Stimulated activated CD4-positive, alpha-beta T cell treated with anti-CD3 and anti-CD28 coated beads, Interleukin-15, amount 100 ng/mL, for 48 hours (primary cell): ENCODE data around the gene KRTAP5-2.
"Not testable (repeated sequence)": the region's sequence is repeated elsewhere in the genome, so short reads cannot be mapped to it uniquely, and the experiment has no call there.

Experiments used
- DNase-seq, 2 donors: peaks; one replicate each; pipeline ENCODE4 v3.0.0-alpha.2; 2020; ENCODE audit warnings: low read depth in 2 of 2

The KRTAP5-2 gene, protein sequence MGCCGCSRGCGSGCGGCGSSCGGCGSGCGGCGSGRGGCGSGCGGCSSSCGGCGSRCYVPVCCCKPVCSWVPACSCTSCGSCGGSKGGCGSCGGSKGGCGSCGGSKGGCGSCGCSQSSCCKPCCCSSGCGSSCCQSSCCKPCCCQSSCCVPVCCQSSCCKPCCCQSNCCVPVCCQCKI

DNA sequence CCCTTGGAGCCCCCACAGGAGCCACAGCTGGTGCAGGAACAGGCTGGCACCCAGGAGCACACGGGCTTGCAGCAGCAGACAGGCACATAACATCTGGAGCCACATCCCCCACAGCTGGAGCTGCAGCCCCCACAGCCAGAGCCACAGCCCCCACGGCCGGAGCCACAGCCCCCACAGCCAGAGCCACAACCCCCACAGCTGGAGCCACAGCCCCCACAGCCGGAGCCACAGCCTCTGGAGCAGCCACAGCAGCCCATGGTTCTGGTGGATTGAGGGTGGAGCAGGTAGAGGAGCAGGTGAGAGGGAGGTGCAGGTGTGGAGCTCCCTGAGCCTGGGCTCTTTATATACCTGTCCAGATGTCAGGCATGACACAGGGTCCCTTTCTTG lies at the start of gene KRTAP5-2:
Gene KRTAP5-2, minus strand, starts transcription at position 301 of the 387 bp plus-strand sequence. Its CDS starts 44 bp downstream, at position 257.
- no peak for DNase-seq

DNA sequence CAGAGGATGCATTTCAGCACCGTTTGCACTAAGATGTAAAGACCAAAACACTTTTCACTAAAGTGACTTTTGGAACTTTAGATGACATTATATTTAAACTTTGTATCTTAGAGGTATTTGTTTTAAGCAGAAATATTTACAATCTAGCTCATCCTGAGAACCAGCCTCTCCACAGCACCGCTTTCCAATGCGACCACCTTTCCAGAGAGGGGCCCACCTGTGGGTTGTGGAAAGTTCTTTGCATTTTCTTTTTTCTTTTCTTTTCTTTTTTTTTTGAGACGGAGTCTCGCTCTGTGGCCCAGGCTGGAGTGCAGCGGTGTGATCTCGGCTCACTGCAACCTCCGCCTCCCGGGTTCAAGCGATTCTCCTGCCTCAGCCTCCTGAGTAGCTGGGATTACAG lies 48.4 kb upstream of the KRTAP5-2 start:
- DNase-seq: not testable (repeated sequence)

DNA sequence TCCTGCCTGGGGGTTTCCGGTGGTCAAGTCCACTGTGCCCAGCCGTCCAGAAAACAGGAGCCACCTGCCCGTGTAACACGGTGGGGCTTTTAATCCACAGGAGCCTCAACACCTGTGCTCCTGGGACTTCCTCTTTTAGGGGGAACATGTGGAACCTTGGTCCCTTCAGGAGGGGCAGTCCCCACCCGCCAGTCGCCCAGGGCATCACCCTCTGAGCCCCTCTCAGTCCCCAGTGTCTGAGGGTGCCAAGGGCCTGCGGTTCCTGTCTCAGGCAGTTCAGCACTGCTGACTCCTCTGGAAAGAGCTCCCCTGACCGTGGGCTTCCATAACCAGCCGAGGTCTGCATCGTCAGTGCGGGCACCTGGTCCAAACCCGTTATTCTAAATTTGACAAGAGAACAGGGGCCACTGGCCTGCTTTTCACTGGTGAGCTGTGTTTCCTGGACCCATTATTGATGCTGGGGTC lies 47.3 kb upstream of the KRTAP5-2 start:
- no peak for DNase-seq

DNA sequence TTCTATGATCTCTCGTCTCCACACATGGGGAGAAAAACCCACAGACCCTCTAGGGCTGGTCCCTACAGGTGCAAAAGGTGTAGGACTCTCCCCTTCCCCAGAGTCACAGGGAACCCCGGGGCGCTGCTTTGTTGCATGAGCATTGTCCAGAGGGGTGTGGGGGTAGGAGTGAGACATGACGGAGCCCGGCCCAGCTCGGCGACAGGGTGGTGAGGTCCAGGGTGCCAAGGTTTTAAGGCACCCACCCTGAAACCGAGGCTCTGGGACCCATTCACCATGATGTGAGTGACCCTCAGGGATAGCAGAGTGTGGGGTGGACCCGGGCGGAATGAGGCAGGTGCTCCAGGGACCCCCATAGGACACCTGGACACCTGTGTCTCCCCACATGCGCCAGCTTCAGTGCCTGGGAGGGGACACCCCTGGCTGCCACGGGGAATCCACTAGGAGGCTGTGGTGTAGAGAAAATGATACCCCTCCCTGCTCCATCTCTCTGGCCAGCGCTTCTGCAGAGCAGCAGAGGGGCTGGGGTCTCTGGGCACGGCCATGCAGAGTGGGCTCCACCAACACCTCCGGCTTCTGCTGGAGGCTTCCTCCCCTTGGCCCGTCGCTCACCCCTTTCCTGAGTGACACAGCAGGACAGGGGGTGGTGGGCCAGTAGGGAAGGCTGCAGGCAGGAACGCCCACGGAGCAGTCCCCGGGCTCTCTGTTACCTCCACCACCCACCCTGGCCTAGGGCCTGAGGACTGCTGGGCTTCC lies 46.7 kb upstream of the KRTAP5-2 start:
- no peak for DNase-seq

DNA sequence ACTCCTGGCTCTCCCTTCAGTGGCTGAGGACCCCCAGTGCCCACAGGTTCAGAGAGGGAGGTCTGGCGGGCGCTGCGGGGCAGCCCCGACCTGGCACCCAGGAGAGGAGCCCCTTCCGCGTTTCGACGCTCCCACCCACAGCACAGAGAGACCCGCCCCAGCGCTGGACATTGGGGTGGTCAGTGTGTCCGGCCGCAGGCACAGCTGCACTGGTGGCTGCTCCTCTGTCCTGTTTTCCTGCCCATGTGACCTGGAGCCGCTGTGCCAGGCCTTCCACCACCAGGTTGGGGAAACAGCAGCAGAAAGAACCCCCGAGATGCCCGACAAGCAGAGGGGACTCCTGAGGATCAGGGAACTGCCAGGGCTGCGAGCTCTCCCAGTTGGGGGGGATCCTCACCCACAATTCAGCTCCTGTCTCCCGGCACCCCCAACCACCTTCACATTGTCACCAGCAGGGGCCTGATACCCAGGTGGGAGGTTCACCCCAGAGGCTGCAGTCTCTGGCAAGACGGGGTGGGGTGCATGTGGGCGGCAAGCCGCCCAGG lies 45.1 kb upstream of the KRTAP5-2 start:
- no peak for DNase-seq

DNA sequence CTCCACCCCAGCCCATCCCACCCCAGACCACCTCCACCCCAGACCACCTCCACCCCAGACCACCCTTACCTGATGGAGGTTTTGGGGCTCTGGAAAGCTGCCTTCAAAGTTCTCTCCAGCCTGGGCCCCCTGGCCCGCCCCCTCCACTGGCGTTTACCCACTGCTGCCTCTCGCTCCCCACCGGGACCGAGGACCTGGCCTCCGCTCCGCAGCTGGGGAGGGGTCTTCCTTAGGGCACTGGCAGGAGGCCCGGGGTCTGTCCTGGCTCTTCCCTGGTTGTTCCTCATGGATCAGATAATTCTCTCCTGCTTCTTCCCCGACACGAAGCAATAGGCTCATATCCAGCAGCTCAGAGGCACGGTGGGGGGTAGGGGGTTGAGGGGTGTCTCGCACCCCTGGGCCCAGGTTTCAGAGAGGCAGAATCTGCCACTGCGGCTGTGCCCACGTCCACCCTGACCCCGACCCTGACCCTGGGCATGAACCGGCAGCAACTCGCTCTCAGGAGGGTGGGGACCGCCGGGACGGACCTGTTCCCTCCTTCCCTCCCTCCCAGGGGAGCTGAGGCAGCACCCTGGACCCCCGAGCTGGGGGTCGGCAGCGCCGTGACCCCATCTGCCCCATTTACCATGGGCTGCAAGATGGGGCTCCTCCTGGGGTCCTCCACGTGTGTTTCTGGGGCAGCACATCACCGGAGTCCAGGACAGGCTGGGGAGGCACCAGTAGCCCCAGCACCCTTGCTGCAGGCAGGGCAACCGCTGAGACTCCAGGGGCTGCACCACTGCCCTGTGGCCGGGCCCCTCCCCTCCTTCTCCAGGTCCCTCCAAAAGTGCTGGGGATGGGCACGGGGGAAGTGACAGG lies 44.4 kb upstream of the KRTAP5-2 start:
- DNase-seq: no peak

DNA sequence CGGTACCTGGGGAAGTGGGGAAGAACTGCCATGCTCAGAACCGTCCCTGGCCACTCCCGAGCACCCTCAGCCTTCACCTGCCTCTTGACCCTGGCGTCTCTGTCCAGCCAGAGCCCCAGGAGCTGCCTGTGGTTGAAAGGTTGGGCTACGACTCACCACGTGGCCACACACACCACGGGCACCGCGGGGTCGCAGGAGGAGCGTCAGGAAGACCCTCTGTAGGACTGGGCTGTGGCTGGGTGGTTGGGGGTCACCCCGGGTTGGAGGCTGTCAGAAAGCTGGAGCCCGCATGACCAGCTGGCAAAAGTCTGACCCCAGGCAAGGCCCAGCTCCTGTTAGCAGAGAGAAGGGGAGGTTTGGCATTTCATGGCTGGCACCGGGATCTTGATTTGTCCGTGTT lies 43.0 kb upstream of the KRTAP5-2 start:
- DNase-seq: no peak

DNA sequence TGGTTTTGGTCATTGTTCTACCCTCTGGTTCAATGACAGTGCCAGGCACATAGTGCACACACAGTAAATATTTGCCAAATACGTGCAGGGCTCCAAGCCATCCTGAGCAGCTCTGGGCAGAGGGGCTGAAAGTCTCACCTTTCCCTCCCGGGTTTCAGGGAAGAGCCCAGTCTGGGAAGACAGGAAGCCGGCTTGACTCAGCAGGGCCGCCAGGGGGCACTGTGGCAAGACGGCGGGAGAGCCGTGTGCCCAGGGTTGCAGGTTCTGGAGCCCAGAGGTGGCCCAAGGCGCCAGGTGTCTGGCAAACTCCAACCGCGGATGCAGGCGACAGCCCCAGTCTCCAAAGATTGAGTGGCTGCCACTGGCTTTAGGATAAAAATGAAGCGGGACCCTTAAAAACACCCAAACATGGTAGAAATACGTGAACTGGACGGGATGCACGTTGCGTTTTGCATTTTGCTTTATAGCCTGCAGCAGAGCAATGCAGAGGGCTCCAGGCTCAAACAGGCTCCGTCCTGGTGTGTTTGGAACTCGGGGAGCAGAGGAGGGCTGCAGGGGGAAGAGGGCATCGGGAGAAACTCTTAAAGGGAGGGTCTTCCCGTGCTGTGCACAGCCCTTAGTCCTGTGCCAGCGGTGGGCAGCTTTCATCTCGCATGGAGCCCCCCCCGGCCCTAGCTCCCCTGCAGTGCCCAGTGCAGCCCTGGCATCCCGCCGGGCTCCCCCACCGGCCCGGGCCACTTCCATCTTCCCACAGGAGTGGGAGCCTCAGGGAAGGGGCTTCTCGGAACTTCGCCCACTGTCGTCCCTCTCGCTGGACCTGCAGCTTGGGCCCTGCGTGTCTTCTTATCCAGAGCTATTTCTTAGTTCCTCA lies 42.2 kb upstream of the KRTAP5-2 start:
- no peak for DNase-seq

DNA sequence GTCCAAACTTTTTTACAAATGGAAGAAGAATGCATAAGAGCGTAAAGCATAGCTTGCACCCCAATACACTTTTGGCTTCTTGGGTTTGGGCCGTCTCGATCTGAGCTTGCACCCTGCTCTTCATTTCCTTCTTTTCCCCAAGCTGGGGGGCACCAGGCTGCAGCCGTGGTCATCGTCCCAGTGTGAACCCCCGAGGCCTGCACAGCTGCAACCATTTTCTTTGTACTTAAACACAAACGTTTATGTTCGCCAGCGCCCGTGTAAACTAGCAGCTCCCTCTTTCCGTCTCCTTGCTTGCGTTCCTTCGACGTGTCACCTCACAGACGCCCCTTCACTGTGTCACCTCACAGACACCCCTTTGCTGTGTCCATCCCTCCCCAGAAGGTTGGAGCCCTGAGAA lies 41.6 kb upstream of the KRTAP5-2 start:
- no peak for DNase-seq

DNA sequence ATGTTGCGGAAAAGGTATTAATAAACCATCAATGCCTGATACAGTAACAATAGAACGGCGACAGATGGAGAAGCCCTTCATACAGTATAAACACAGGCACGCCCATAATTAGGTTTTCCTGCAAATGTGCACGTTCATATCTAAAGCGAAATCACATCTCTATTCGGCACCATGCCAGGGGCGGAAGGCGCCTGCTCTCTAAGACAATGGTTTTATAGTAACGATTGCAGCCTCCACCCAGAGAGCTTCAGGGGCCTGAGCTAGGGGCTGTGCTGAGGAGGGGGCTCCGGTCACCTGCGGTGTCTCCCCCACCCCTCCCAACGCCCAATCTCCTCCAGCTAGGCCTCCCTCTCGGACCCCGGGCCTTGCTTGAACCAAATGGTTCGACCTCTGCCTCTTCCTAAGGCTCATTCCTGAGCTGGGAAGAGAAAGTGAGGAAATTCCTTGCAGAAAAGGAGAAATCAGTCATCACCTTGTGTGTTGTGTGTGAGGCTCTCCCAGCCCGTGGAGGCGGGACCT lies 41.1 kb upstream of the KRTAP5-2 start:
- no peak for DNase-seq

DNA sequence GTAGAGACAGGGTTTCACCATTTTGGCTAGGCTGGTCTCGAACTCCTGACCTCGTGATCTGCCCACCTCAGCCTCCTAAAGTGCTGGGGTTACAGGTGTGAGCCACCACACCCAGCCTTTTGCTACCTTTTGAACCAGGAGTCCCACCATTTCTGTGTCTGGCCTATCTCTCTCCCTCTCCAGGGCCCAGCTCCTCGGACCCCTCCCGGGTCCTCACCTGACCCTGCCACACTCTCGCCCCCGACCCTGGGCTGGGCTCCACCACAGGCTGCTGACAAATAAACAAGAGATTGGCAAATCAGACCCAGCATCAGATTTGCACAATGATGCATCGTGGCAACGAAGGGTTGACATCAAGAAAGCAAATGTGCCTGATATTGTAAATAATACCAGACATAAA lies 40.2 kb upstream of the KRTAP5-2 start:
- DNase-seq: no peak

DNA sequence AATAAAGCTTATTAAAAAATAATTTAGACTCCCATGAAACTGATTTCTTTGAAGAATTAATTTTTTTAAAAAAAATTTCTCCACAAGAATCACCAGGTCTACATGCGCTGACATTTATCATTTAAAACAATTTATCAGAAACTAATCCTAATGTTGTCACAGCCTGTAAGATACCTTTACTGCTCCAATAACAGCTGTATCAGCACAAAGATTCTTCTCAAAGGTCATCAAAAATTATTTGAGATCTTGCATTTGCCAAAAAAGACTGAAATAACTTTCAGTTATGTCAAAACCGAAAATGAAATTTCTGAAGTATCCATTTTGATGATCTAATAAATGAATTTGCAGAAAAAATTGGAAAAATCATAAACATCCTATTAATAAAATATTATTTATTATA lies 39.5 kb upstream of the KRTAP5-2 start:
- DNase-seq: no peak

DNA sequence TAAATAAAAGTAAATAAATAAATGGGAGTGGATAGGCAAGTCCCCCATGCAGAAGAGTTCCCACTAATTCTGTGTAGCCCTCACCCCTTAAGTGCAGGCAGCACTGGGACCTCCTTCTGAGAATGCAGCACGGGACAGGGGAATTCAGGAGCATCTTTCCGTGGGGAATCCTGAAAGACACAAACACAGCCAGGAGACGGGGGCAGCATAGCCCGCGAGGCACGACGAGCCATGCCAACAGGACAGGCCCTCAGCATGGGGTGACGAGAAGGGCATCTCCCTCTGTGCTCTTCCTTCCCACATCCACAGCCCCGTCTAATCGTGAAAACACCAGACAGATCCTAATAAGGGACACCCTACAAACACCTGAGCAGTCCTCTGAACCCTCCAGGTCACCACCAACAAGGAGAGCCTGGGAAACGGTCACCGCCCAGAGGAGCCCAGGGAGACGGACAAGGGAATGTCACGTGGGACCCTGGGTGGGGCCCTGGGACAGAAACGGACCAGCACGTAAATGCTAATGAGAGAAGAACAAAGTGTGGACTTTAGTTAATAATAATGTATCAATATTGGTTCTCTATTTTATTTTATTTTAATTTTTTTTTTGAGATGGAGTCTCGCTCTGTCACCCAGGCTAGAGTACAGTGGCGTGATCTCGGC lies 38.3 kb upstream of the KRTAP5-2 start:
- no peak for DNase-seq

DNA sequence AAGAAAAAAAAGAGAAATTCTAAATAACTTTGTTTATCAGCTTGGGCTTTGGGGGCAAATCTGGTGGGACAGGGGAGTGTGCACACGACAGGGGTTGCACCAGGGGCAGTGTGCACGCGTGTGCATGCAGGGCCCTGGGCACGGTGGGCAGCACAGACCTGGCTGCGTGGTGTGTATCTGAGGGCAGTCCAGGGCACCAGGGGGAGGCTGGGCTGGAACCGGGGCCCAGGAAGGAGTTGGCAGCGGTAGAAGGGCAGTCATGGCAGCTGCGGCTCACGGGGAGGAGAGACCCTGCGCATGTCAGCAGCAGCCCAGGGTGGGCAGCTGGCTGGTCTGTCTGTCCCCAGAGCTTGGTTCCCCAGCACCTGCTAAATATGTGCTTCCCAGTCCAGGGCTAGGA lies 35.8 kb upstream of the KRTAP5-2 start:
- DNase-seq: no peak

DNA sequence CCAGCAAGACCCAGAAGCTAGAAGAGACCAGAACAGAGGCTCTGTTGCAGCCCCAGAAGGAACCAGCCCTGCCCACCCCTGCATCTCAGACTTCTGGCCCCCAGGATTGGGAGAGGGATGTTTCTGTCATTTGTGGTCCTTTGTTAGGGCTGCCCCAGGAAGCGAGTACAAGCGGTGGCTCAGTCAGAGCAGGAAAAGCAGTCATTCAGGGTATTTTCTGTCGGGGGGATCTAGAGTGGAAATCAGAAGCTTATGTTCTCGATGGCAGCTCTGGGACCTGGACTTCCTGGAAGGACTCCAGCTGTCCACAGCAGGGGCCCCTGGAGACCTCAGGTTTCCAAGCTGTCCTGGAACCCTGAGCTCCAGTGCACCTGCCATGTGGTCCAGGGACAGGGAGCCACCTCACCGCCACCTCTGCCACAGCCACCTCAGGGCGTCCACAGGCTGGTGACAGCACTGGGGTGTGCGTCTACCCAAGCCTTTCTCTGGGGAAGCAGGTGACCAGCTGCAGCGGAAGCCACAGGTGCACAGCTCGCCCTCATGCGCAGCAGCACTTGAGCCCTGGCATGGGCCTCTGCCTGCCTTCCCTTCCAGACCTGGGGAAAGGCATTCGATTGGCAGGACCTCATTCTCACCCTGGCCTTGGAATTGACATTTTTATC lies 34.1 kb upstream of the KRTAP5-2 start:
- DNase-seq: no peak

DNA sequence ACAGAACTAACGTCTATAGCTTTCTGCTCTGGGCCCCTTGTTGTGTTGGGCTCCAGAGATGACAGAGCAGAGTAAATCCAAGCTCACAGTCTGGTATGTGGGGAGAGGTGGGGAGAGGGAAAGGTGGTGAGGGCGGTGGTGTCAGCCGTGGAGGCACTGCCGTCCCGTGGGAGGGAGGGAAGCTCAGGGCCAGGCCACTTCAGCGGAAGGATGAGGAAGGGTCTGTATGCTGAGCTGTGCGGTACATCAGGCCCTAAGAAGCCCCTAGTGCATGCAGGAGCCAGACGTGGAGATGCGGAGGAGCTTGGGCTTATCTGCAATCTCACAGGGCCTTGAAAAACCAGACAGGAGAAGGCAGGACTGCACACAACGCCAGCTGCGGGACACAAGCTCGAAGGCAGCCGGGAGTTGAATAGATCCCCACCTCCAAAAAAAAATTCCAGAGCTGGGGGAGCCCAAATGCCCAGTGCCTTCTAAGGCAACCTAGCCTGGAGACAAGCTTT lies 33.0 kb upstream of the KRTAP5-2 start:
- no peak for DNase-seq

DNA sequence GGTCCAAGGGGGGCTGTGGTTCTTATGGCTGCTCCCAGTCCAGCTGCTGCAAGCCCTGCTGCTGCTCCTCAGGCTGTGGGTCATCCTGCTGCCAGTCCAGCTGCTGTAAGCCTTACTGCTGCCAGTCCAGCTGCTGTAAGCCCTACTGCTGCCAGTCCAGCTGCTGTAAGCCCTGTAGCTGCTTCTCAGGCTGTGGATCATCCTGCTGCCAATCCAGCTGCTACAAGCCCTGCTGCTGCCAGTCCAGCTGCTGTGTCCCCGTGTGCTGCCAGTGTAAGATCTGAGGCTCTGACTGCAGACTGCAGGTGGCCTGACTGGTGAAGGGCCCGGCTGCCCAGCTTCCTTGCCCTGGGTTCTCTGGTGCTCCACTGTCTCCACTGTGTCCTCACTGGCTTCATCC lies 32.2 kb upstream of the KRTAP5-2 start:
- DNase-seq: no peak

DNA sequence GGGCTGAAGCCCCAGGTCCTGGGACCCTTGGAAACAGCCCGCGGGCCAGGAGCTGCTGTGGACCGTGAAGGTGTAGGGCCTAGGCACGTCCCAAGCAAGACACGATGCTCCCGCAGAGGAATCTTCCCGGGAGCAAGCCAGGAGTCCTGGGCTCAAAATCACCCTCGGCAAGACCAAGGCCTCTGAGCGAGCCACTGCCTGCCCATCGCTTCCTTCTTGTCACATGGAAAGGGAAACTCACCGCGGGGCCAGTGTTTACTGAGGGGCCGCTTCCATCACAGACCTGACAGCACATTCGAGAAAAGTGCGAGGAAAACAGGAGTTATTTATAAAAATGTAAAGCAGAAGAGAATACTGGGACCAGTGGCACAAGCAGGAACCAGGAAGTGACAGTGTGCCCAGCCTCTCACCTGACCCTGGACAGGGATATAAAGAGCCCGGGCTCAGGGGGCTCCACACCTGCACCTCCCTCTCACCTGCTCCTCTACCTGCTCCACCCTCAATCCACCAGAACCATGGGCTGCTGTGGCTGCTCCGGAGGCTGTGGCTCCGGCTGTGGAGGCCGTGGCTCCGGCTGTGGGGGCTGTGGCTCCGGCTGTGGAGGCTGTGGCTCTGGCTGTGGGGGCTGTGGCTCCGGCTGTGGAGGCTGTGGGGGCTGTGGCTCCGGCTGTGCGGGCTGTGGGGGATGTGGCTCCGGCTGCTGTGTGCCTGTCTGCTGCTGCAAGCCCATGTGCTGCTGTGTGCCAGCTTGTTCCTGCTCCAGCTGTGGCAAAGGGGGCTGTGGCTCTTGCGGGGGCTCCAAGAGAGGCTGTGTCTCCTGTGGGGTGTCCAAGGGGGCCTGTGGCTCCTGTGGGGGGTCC lies 31.5 kb upstream of the KRTAP5-2 start, which contains the start of gene KRTAP5-5:
Gene KRTAP5-5, plus strand, starts transcription at position 450 of the 860 bp plus-strand sequence. Its CDS starts 66 bp downstream, at position 516.
- no peak for DNase-seq
